Activated CD4-positive, alpha-beta T cell treated with anti-CD3 and anti-CD28 coated beads for 4 hours (primary cell): Measurements from ENCODE around the gene RDH14.

Source experiments
- DNase-seq, 2 donors: peaks; one replicate each; pipeline ENCODE4 v3.0.0-alpha.2; 2020

Gene RDH14

DNA sequence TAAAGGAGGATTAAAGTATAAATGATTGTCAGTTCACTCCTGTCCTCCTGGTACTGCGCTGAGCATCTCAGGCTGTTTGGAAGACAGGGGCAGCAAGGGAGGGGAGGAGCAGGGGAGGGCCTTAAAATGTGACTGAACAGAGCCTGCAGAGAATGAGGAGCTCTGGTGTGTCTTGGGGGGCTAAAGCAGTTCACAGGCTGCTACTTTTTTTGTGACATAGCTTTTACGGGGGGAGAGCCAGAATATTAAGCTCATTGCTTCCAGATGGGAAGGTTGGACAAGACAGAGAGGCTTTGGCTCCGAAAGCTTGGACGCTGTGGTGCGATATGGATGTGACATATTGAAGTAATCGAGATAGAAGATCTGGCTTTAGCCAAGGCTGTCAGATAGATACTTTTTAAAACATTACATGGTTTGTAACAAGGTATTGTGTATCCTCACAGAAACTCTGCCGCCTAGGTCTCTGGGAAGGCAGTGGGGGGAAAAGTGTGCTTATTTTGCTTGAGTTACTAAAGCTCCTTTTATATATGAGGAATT lies 40.5 kb downstream of the RDH14 start:
- DNase-seq: no peak

DNA sequence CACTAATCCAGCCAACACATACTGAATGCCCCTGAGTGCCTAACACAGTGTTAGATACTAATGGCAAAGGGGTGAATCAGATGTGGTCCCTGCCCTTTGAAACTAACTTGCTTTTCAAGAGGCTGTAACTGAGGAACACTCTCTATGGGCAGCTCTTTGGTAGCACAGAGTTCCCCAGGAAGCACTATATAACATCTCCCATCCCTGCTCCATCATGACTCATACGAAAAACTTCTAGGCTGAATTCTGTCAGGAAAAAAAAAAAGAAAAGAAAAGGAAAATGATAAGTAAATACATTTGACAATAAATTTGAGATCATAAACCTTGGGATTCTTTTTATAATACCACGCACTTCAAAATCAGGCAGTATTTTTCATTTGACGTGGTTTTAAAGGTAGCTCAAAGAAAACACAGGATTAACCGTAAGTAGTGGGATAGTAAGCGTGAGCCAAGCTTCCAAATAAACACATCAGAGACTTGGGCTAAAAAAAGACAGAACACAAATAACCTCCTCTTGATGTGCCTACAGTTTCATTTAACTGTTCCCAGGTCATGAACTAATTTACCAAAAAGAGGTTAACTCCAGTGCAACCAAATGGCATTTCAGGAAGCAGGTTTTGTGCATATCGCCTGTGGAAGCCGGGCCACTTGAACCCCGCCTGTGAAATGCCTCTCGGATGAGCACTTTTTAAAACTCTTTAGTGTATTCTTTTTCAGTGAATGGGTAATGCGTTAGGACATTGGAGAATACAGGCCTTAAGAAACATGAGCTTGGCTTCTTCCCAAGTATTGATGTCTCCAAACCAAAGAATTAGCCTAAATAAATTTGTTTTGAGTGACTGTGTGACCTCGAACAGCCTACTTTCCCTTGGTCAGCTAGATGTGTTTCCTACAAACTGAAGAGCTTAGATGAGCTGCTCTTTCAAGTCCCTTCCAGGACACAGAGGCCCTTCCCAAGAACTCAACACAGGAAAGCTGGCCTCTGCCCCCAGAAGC lies 42.0 kb downstream of the RDH14 start:
- DNase-seq: no peak

DNA sequence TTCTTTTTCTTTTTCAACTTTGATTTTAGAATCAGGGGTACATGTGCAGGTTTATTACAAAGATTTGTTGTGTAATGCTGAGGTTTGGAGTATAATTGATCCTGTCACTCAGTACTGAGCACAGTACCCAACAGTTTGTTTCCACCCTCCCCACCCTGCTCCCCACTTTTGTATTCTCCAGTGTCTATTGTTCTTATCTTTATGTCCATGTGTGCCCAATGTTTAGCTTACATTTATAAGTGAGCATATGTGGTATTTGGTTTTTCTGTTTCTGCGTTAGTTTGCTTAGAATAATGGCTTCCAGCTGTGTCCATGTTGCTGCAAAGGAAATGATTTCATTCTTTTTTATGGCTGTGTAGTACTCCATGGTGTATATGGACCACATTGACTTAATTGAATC lies 43.1 kb downstream of the RDH14 start:
- DNase-seq: no peak

DNA sequence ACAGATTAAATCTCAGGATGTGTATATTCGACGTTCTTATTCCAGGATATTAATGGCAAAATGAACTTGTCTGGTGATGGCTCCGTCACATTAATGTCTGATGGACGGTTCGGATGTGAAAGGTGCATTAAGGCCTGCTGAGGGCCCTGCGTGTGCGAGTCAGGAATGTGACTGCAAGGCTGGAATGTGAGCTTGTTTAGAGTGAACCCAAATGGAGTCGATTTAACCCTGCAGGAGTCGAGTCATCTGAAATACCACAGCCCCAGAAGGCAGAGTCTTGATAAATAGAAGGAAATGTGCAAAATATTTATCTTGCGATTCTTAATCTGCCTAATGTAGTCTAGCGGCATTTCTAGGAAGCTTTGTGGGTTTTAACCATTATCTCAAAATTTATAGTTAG lies 44.3 kb downstream of the RDH14 start:
- DNase-seq: no peak

DNA sequence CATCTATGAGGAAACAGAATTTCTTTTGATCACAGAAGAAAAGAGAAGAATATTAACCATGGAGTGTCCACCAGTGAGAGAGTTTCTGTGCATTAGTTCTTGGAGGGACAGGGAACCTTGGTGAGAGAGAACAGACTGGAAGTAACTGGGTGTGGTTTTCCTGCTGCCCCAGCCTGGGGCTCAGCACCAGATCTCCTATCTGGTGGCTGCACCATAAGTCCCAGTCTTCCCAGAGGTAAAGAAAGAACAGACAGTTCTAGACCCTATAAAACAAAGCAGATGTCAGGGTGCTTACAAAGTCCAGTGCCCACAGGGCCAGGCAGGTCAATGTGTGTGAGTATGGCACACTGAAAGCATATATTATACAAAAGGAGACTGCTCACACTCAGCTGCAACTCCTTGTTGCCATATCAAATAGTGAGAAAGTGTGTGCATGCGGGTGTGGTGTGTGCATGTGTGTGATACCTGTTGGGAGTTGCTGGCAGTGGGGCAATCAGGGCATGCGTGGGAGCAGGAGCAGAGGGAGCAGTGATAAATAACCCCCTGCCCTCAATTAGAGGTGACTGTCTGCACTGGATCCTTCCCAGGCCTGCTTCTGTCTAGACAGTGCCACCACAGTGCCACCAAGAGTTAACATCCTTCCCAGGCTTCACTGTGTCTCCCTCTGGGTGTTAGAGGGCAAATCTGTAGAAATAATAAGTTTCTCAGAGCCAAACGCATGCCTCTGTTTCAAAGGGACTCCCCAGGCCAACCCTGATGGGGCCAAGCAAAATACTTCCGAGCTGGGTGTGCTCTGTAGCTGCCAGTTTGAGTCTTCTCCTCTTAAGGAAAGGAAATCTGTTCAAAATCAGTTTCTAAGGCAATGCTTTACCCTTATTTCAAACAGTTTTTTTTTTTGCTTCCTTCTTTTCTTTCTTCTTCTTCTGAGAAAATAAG lies 45.7 kb downstream of the RDH14 start:
- no peak for DNase-seq

DNA sequence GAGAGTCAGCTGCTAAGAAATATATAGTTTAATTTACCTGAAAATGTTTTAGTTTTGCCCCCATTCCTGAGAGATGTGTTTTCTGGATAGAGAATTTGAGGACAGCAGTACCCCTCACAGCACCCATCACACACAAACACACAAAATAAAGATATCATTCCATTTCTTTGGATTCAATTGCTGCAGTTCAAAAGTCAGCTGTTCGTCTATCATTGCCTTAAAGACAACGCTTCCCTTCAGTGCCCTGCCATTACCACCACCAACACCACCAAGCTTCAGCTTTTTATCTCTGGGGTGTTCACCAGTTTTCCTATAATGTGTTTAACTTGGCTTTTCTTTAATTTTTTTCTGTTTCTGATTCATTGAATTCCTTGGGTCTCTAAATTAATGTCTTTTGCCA lies 49.7 kb downstream of the RDH14 start:
- DNase-seq: no peak

DNA sequence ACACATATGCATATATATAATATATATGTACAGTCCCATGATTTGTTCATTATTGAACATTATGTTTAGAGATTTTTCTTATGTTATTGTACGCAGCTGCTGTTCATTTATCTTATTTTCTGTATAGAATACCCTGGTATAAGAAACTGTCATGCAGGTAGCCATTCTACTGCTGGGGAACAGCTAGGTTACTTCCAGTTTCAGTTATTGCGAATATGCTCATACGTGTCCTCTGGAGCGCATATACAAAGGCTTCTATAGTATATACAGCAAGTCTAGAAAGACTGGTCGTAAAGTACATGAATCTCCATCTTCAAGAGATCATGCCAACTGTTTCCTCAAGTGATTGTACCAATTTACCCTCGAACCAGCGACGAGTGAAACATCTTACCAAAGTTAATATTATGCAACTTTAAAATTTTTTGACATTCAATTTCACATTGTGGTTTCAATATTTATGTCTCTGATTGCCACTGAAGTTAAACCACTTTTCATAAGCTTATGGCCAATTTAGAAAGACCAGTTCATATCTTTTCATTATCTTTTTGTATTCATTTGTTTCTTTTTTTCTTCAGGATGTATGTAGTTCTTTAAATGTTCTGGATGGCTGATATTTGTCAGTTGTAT lies 53.5 kb downstream of the RDH14 start:
- DNase-seq: no peak

DNA sequence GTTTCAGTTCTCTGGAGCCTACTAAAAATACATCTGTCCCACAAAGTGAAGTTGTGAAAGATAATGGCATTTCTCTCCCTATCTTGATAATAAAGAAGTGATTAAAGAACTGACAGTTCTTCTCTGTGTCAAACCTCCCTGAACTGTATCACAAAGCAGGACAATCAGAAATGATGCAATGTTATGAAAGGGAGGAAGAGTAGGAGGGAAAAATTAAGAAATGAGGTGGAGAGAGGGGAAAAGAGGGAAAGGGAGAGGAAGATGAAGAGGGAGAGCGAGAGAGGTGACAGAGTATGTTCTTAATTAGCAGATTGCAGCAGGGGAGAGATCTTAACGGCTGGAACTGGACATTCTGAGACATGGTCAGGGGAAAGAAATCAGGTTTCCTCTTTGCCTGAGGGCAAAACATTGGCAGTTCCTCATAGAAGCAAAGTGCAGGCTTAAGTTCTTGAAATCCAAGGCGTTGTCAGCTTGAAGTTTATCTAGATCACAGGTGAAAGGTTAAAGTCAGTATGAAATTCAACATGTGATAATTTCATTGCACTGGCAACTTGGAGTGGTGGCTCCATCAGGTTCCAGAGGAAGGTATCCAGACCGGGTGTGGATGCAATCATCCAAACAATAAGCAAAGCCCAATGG lies 54.6 kb downstream of the RDH14 start:
- no peak for DNase-seq
